ENCODE data around the gene SLC38A4. TPM values are rescaled to one million over a fixed set of nuclear protein-coding genes. Genes with fewer than 3 reads are reported as not detected.

The SLC38A4 gene
- total and polyA plus RNA-seq, 12 donors = 0.14 to 2.7 (median 0.51) TPM

- H3K9me3 ChIP-seq (replicated peaks in 1 of 3) = no peaks in the 10 kb centered on the region
- peaks cover 16 to 18% of the 10 kb centered on the region in 2 donors for H3K4me1 ChIP-seq (replicated peaks in 1 of 2)
- intact Hi-C loops (cut with DNase I) = no loop called here
- H3K4me3 ChIP-seq = no peak overlapping the region
- DNase-seq = no peak
- 74 to 82% (median 76%) methylated on average over 4 of the region's 4 CpGs for WGBS, 4 donors
- H3K36me3 ChIP-seq (replicated peaks in 1 of 2) = no peaks in the 10 kb centered on the region
- no peaks in the 10 kb centered on the region for H3K27me3 ChIP-seq
- no peak overlapping the region for H3K27ac ChIP-seq
- TF ChIP-seq POLR2A (IDR thresholded peaks at IDR 0.05) (no peak), CTCF (IDR thresholded peaks at IDR 0.05) (no peak)
Observed at GRCh38 chr12:46773586-46774321, 52.0 kb downstream of the SLC38A4 start.

- Histone ChIP-seq H3K4me3 (no peak overlapping the region), H3K9me3 (replicated peaks in 1 of 3) (no peaks in the 10 kb centered on the region), H3K4me1 (replicated peaks in 1 of 2) (peaks cover 16 to 18% of the 10 kb centered on the region in 2 donors), H3K27ac (peak overlapping the region in 1 of 5 donors; percentile 48), H3K27me3 (no peaks in the 10 kb centered on the region), H3K36me3 (replicated peaks in 1 of 2) (no peaks in the 10 kb centered on the region)
- TF ChIP-seq POLR2A (IDR thresholded peaks at IDR 0.05) (no peak), CTCF (IDR thresholded peaks at IDR 0.05) (no peak)
- no peak for DNase-seq
- 48 to 76% (median 54%) methylated on average over 1 of the region's 1 CpG for WGBS, 4 donors
- intact Hi-C loops (cut with DNase I) = no loop called here
Observed at GRCh38 chr12:46771268-46771827, 54.4 kb downstream of the SLC38A4 start.

GRCh38 chr12:46770501-46771183, 55.2 kb downstream of the SLC38A4 start:
- intact Hi-C loops (cut with DNase I) = no loop called here
- Histone ChIP-seq H3K4me3 (no peak overlapping the region), H3K27me3 (no peaks in the 10 kb centered on the region), H3K36me3 (replicated peaks in 1 of 2) (no peaks in the 10 kb centered on the region), H3K9me3 (replicated peaks in 1 of 3) (no peaks in the 10 kb centered on the region), H3K4me1 (replicated peaks in 1 of 2) (peaks cover 16 to 18% of the 10 kb centered on the region in 2 donors), H3K27ac (peak overlapping the region in 3 of 5 donors; percentile 13 to 53 (median 49))
- TF ChIP-seq POLR2A (IDR thresholded peaks at IDR 0.05) (no peak), CTCF (IDR thresholded peaks at IDR 0.05) (no peak)
- peak; percentile 14 to 68 (median 34) for DNase-seq
- 22 to 34% (median 29%) methylated on average over 3 of the region's 3 CpGs for WGBS, 4 donors

- Histone ChIP-seq H3K27me3 (no peaks in the 10 kb centered on the region), H3K36me3 (replicated peaks in 1 of 2) (no peaks in the 10 kb centered on the region), H3K4me1 (replicated peaks in 1 of 2) (no peaks in the 10 kb centered on the region), H3K4me3 (no peak overlapping the region), H3K9me3 (replicated peaks in 1 of 3) (no peaks in the 10 kb centered on the region), H3K27ac (no peak overlapping the region)
- WGBS, 4 donors = 58 to 77% (median 66%) methylated on average over 3 of the region's 3 CpGs
- no peak for TF ChIP-seq CTCF (IDR thresholded peaks at IDR 0.05)
- TF ChIP-seq POLR2A (IDR thresholded peaks at IDR 0.05) = no peak
- DNase-seq = no peak
- intact Hi-C loops (cut with DNase I) = no loop called here
Observed at GRCh38 chr12:46764005-46764404, 61.8 kb downstream of the SLC38A4 start.

All from adrenal gland (tissue), 12 donors.